HEK293 (cell line): Measurements from ENCODE around the gene SUCO.

Experiments
- CTCF ChIA-PET: fragments of 350-600 bp; formaldehyde crosslinking; extraction: SDS; loops from one replicate; lab custom pipeline; 2021; ENCODE audit warnings: antibody characterized with exemption; lab: Yijun Ruan, JAX
- POLR2A ChIA-PET: fragments of 300-600 bp; formaldehyde crosslinking; extraction: SDS; loops from one replicate; lab custom pipeline; 2020; ENCODE audit warnings: antibody characterized with exemption, inconsistent platforms; lab: Yijun Ruan, JAX
- H3K27ac ChIP-seq: fragments of 200-500 bp; sonication (Bioruptor generic); 2 replicates; pipeline ENCODE4 v1.5.1; 2014; ENCODE audit warnings: low read depth, low read length, control low read depth, inconsistent platforms; ENCODE audit errors: extremely low read depth
- H3K36me3 ChIP-seq, 2 experiments: fragments of 200-500 bp in 1 of 2; sonication (Bioruptor generic) in 1 of 2; 1 replicate in 1 of 2; 2 replicates in 1 of 2; pipeline ENCODE4 v1.5.1; 2014 to 2017; ENCODE audit warnings: inconsistent platforms in 2 of 2, low read length in 2 of 2; ENCODE audit not compliant: control insufficient read depth in 2 of 2, insufficient read depth in 1 of 2
- H3K4me1 ChIP-seq: fragments of 200-500 bp; sonication (Bioruptor generic); 2 replicates; pipeline ENCODE4 v1.5.1; 2014; ENCODE audit warnings: mild to moderate bottlenecking, low read length, inconsistent platforms; ENCODE audit not compliant: control insufficient read depth, insufficient read depth
- H3K4me3 ChIP-seq: 2 replicates; pipeline ENCODE4 v1.5.1; 2011; ENCODE audit warnings: low read depth, mild to moderate bottlenecking, control low read depth, low read length, moderate library complexity
- H3K9me3 ChIP-seq: fragments of 200-500 bp; sonication (Bioruptor generic); 2 replicates; pipeline ENCODE4 v1.5.1; 2014; ENCODE audit warnings: low read depth, low read length, inconsistent platforms; ENCODE audit not compliant: control insufficient read depth, insufficient read depth
- GLIS1 ChIP-seq: fragments of 450-650 bp; formaldehyde crosslinking; IDR thresholded peaks from 2 replicates; pipeline ENCODE4 v1.5.1; 2016; ENCODE audit warnings: missing biosample characterization, missing genetic modification characterization
- KLF7 ChIP-seq: fragments of 450-650 bp; formaldehyde crosslinking; IDR thresholded peaks from 2 replicates; pipeline ENCODE4 v1.5.1; 2016; ENCODE audit warnings: missing biosample characterization, missing genetic modification characterization, borderline replicate concordance
- MYNN ChIP-seq: fragments of 450-650 bp; formaldehyde crosslinking; IDR thresholded peaks from 2 replicates; pipeline ENCODE4 v1.5.1; 2016; ENCODE audit warnings: missing biosample characterization, missing genetic modification characterization, borderline replicate concordance
- OVOL3 ChIP-seq: fragments of 450-650 bp; formaldehyde crosslinking; IDR thresholded peaks from 2 replicates; pipeline ENCODE4 v1.5.1; 2016; ENCODE audit warnings: missing biosample characterization, missing genetic modification characterization
- PRDM10 ChIP-seq: fragments of 450-650 bp; formaldehyde crosslinking; IDR thresholded peaks from 2 replicates; pipeline ENCODE4 v1.5.1; 2016; ENCODE audit warnings: missing biosample characterization, missing genetic modification characterization
- TCF7L2 ChIP-seq: IDR thresholded peaks from 2 replicates; pipeline ENCODE4 v1.6.1; 2011; ENCODE audit warnings: low read depth, mild to moderate bottlenecking, inconsistent platforms, low read length, moderate library complexity, borderline replicate concordance
- ZFP37 ChIP-seq: fragments of 450-650 bp; formaldehyde crosslinking; IDR thresholded peaks from 2 replicates; pipeline ENCODE4 v1.5.1; 2016; ENCODE audit warnings: missing biosample characterization, missing genetic modification characterization
- ZNF121 ChIP-seq: fragments of 450-650 bp; formaldehyde crosslinking; IDR thresholded peaks from 2 replicates; pipeline ENCODE4 v1.5.1; 2016; ENCODE audit warnings: missing biosample characterization, missing genetic modification characterization
- ZNF140 ChIP-seq: fragments of 450-650 bp; formaldehyde crosslinking; IDR thresholded peaks from 2 replicates; pipeline ENCODE4 v1.5.1; 2016; ENCODE audit warnings: missing biosample characterization, missing genetic modification characterization
- ZNF175 ChIP-seq: fragments of 450-650 bp; formaldehyde crosslinking; IDR thresholded peaks from 2 replicates; pipeline ENCODE4 v1.5.1; 2016; ENCODE audit warnings: missing biosample characterization, missing genetic modification characterization
- ZNF239 ChIP-seq: fragments of 450-650 bp; formaldehyde crosslinking; IDR thresholded peaks from 2 replicates; pipeline ENCODE4 v1.5.1; 2016; ENCODE audit warnings: missing biosample characterization, missing genetic modification characterization
- ZNF354C ChIP-seq: fragments of 450-650 bp; formaldehyde crosslinking; IDR thresholded peaks from 2 replicates; pipeline ENCODE4 v1.5.1; 2016; ENCODE audit warnings: missing biosample characterization, missing genetic modification characterization, low read depth, borderline replicate concordance
- ZNF366 ChIP-seq: fragments of 450-650 bp; formaldehyde crosslinking; conservative IDR thresholded peaks from 2 replicates; pipeline ENCODE4 v1.5.1; 2016; ENCODE audit warnings: missing biosample characterization, missing genetic modification characterization
- ZNF423 ChIP-seq: fragments of 450-650 bp; formaldehyde crosslinking; IDR thresholded peaks from 2 replicates; pipeline ENCODE4 v1.5.1; 2016; ENCODE audit warnings: missing biosample characterization, missing genetic modification characterization
- ZNF585B ChIP-seq: fragments of 450-650 bp; formaldehyde crosslinking; IDR thresholded peaks from 2 replicates; pipeline ENCODE4 v1.5.1; 2016; ENCODE audit warnings: missing biosample characterization, missing genetic modification characterization
- ZNF596 ChIP-seq: fragments of 450-650 bp; IDR thresholded peaks from 2 replicates; pipeline ENCODE4 v1.5.0; 2018; ENCODE audit warnings: missing biosample characterization, mild to moderate bottlenecking, missing genetic modification characterization, moderate library complexity
- ZNF626 ChIP-seq: fragments of 450-650 bp; sonication (Bioruptor Pico); formaldehyde crosslinking; IDR thresholded peaks from 2 replicates; pipeline ENCODE4 v1.5.1; 2018; ENCODE audit warnings: missing biosample characterization, missing genetic modification characterization, inconsistent platforms
- ZNF629 ChIP-seq: fragments of 450-650 bp; formaldehyde crosslinking; IDR thresholded peaks from 2 replicates; pipeline ENCODE4 v1.5.1; 2017; ENCODE audit warnings: missing biosample characterization, missing genetic modification characterization
- ZNF830 ChIP-seq: fragments of 450-650 bp; IDR thresholded peaks from 2 replicates; pipeline ENCODE4 v1.5.0; 2018; ENCODE audit warnings: missing biosample characterization, missing genetic modification characterization, low read depth, mild to moderate bottlenecking, moderate library complexity
- TF ChIP-seq, protein P1 (sequence below): fragments of 450-650 bp; formaldehyde crosslinking; IDR thresholded peaks from 2 replicates; pipeline ENCODE4; 2016; ENCODE audit warnings: missing biosample characterization, missing genetic modification characterization
- TF ChIP-seq, protein P2 (sequence below): fragments of 450-650 bp; formaldehyde crosslinking; IDR thresholded peaks from 2 replicates; pipeline ENCODE4 v1.5.1; 2016; ENCODE audit warnings: missing biosample characterization, missing genetic modification characterization
- TF ChIP-seq, protein P3 (sequence below): fragments of 450-650 bp; formaldehyde crosslinking; IDR thresholded peaks from 2 replicates; pipeline ENCODE4 v1.5.1; 2016; ENCODE audit warnings: missing biosample characterization, missing genetic modification characterization
- TF ChIP-seq, protein P4 (sequence below): fragments of 450-650 bp; formaldehyde crosslinking; IDR thresholded peaks from 2 replicates; pipeline ENCODE4 v1.5.0; 2017; ENCODE audit warnings: missing biosample characterization, missing genetic modification characterization, borderline replicate concordance

SUCO gene

GRCh38 chr1:172603816-172604215 is 70.9 kb downstream of the SUCO start (continued):
- TF ChIP-seq ZNF354C (tag by site-specific recombination) (no peak), ZNF596 (tag by site-specific recombination) (no peak)
- TF ChIP-seq, protein P1, sequence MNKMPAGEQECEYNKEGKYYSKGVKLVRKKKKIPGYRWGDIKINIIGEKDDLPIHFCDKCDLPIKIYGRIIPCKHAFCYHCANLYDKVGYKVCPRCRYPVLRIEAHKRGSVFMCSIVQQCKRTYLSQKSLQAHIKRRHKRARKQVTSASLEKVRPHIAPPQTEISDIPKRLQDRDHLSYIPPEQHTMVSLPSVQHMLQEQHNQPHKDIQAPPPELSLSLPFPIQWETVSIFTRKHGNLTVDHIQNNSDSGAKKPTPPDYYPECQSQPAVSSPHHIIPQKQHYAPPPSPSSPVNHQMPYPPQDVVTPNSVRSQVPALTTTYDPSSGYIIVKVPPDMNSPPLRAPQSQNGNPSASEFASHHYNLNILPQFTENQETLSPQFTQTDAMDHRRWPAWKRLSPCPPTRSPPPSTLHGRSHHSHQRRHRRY (tag by site-specific recombination) = no peak

- TF ChIP-seq ZFP37 (tag by site-specific recombination) (no peak), OVOL3 (tag by site-specific recombination) (no peak), ZNF830 (tag by site-specific recombination) (no peak), ZNF140 (no peak), ZNF585B (tag by site-specific recombination) (no peak), ZNF239 (no peak), ZNF121 (tag by site-specific recombination) (no peak), GLIS1 (tag by site-specific recombination) (no peak), ZNF626 (tag by site-specific recombination) (no peak), ZNF366 (tag by site-specific recombination) (no peak), TCF7L2 (no peak)
- TF ChIP-seq, protein P2, sequence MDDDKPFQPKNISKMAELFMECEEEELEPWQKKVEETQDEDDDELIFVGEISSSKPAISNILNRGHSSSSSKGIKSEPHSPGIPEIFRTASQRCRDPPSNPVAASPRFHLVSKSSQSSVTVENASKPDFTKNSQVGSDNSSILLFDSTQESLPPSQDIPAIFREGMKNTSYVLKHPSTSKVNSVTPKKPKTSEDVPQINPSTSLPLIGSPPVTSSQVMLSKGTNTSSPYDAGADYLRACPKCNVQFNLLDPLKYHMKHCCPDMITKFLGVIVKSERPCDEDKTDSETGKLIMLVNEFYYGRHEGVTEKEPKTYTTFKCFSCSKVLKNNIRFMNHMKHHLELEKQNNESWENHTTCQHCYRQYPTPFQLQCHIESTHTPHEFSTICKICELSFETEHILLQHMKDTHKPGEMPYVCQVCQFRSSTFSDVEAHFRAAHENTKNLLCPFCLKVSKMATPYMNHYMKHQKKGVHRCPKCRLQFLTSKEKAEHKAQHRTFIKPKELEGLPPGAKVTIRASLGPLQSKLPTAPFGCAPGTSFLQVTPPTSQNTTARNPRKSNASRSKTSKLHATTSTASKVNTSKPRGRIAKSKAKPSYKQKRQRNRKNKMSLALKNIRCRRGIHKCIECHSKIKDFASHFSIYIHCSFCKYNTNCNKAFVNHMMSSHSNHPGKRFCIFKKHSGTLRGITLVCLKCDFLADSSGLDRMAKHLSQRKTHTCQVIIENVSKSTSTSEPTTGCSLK = no peak
- TF ChIP-seq, protein P3, sequence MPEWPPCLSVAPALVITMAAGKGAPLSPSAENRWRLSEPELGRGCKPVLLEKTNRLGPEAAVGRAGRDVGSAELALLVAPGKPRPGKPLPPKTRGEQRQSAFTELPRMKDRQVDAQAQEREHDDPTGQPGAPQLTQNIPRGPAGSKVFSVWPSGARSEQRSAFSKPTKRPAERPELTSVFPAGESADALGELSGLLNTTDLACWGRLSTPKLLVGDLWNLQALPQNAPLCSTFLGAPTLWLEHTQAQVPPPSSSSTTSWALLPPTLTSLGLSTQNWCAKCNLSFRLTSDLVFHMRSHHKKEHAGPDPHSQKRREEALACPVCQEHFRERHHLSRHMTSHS (tag by site-specific recombination) = no peak
- ChIA-PET CTCF (no interaction called here), POLR2A (no interaction called here)
- no peaks in the 10 kb centered on the region for H3K9me3 ChIP-seq
- peaks cover 5% of the 10 kb centered on the region; the same call in 1 of the 2 replicates for H3K4me1 ChIP-seq
- no peak overlapping the region for H3K4me3 ChIP-seq
- H3K36me3 ChIP-seq = peaks cover 0 to 12% of the 10 kb centered on the region in 2 experiments; a peak in 1 of 3 replicates
- no peak overlapping the region for H3K27ac ChIP-seq
These were observed 72.7 kb downstream of the SUCO start for GRCh38 chr1:172605641-172606040.

GRCh38 chr1:172607145-172607544 is 74.2 kb downstream of the SUCO start:
- CTCF ChIA-PET = interaction anchor here (0.7 to 2.1 kb wide), 3 partner anchors 10 to 151 kb away, joined by 4 to 8 read pairs (median 7); no protein-coding TSS in a partner anchor
- no peak overlapping the region for H3K4me3 ChIP-seq
- H3K27ac ChIP-seq = no peak overlapping the region
- no peaks in the 10 kb centered on the region for H3K9me3 ChIP-seq
- POLR2A ChIA-PET = no interaction called here
- H3K4me1 ChIP-seq = peaks cover 5% of the 10 kb centered on the region; the same call in 1 of the 2 replicates
- H3K36me3 ChIP-seq = peaks cover 0 to 12% of the 10 kb centered on the region in 2 experiments; a peak in 1 of 3 replicates
- TF ChIP-seq PRDM10 (no peak), KLF7 (tag by site-specific recombination) (no peak), ZNF629 (tag by site-specific recombination) (no peak), ZNF423 (tag by site-specific recombination) (no peak), MYNN (tag by site-specific recombination) (no peak), ZNF175 (tag by site-specific recombination) (no peak)
- TF ChIP-seq, protein P4, sequence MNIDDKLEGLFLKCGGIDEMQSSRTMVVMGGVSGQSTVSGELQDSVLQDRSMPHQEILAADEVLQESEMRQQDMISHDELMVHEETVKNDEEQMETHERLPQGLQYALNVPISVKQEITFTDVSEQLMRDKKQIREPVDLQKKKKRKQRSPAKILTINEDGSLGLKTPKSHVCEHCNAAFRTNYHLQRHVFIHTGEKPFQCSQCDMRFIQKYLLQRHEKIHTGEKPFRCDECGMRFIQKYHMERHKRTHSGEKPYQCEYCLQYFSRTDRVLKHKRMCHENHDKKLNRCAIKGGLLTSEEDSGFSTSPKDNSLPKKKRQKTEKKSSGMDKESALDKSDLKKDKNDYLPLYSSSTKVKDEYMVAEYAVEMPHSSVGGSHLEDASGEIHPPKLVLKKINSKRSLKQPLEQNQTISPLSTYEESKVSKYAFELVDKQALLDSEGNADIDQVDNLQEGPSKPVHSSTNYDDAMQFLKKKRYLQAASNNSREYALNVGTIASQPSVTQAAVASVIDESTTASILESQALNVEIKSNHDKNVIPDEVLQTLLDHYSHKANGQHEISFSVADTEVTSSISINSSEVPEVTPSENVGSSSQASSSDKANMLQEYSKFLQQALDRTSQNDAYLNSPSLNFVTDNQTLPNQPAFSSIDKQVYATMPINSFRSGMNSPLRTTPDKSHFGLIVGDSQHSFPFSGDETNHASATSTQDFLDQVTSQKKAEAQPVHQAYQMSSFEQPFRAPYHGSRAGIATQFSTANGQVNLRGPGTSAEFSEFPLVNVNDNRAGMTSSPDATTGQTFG (tag by site-specific recombination) = no peak
